A549 (cell line): ENCODE results near the gene POLR2C. TPM values are rescaled to one million over a fixed set of nuclear protein-coding genes. Genes with fewer than 3 reads are reported as not detected.

ENCODE experiments used
- ATAC-seq, 2 experiments: fragments of 200-7000 bp in 1 of 2; fragments of >200 bp in 1 of 2; cut with Nextera tagmentation in 1 of 2; cut with Tn5 transposase in 1 of 2; 3 replicates each; pipeline versions ENCODE4 v1.8.0 to v1.9.1; 2018 to 2020; ENCODE audit warnings: mild to moderate bottlenecking in 1 of 2, moderate library complexity in 1 of 2
- CTCF ChIA-PET: fragments of 300-600 bp; sonication (Branson Sonifier 250); formaldehyde crosslinking; extraction: SDS; loops from one replicate; lab custom pipeline; 2021; ENCODE audit warnings: antibody characterized with exemption, inconsistent platforms; lab: Yijun Ruan, JAX
- POLR2A ChIA-PET: fragments of 350-600 bp; formaldehyde crosslinking; extraction: SDS; loops from one replicate; lab custom pipeline; 2021; ENCODE audit warnings: antibody characterized with exemption, inconsistent platforms; lab: Yijun Ruan, JAX
- DNase-seq, 2 experiments: peaks; one replicate each; pipeline versions ENCODE4 v3.0.0 to v3.0.0-alpha.2; 2011 to 2016; ENCODE audit warnings: low read depth in 1 of 2, low spot score in 1 of 2
- FAIRE-seq: peaks from 2 replicates; lab custom pipeline; 2011; peaks lifted over from hg19 to GRCh38; lab: Jason Lieb, UNC
- H3K27ac ChIP-seq, 2 experiments: fragments of >200 bp; sonication (Bioruptor Twin); formaldehyde crosslinking; 3 replicates each; pipeline ENCODE4 v1.5.1; 2016 to 2017
- H3K4me1 ChIP-seq: fragments of >200 bp; sonication (Bioruptor Twin); formaldehyde crosslinking; 3 replicates; pipeline ENCODE4 v1.6.1; 2016
- H3K4me2 ChIP-seq: fragments of >200 bp; sonication (Bioruptor Twin); formaldehyde crosslinking; 3 replicates; pipeline ENCODE4 v1.6.1; 2016
- H3K4me3 ChIP-seq: fragments of >200 bp; sonication (Bioruptor Twin); formaldehyde crosslinking; 3 replicates; pipeline ENCODE4 v1.5.1; 2016
- H3K9me3 ChIP-seq: fragments of >200 bp; sonication (Bioruptor Twin); formaldehyde crosslinking; 3 replicates; pipeline ENCODE4 v1.6.1; 2016
- BCL3 ChIP-seq: fragments of >200 bp; sonication (Bioruptor Twin); formaldehyde crosslinking; IDR thresholded peaks from 3 replicates; pipeline ENCODE4 v1.6.1; 2016
- CBX8 ChIP-seq: fragments of 200-600 bp; sonication (generic); IDR thresholded peaks from 2 replicates; pipeline ENCODE4 v1.6.1; 2016
- CHD2 ChIP-seq: fragments of 150-350 bp; IDR thresholded peaks from 2 replicates; pipeline ENCODE4 v1.6.1; 2014; ENCODE audit warnings: low read length; ENCODE audit not compliant: partially characterized antibody
- CTCF ChIP-seq: fragments of >200 bp; sonication (Bioruptor Twin); formaldehyde crosslinking; IDR thresholded peaks from 3 replicates; pipeline ENCODE4 v1.5.1; 2016
- E2F6 ChIP-seq: IDR thresholded peaks from 2 replicates; pipeline ENCODE4 v1.6.1; 2012; ENCODE audit warnings: low read depth, borderline replicate concordance
- EHF ChIP-seq: fragments of 250-450 bp; sonication (Bioruptor Pico); IDR thresholded peaks from 2 replicates; pipeline ENCODE4 v1.5.0; 2020; ENCODE audit warnings: mild to moderate bottlenecking
- EP300 ChIP-seq, 2 experiments: fragments of >200 bp; sonication (Bioruptor Twin); formaldehyde crosslinking; IDR thresholded peaks; 2 replicates in 1 of 2; 3 replicates in 1 of 2; pipeline ENCODE4 v1.6.1; 2016 to 2017
- ESRRA ChIP-seq: fragments of 150-350 bp; IDR thresholded peaks from 2 replicates; pipeline ENCODE4 v1.6.1; 2014; ENCODE audit warnings: mild to moderate bottlenecking, low read length, borderline replicate concordance
- HEYL ChIP-seq: fragments of 250-450 bp; sonication (Bioruptor Pico); IDR thresholded peaks from 2 replicates; pipeline ENCODE4 v1.8.0; 2021; ENCODE audit warnings: mild to moderate bottlenecking, moderate library complexity
- HOXB5 ChIP-seq: fragments of 250-450 bp; sonication (Bioruptor Pico); IDR thresholded peaks from 2 replicates; pipeline ENCODE4 v1.5.0; 2020; ENCODE audit warnings: mild to moderate bottlenecking, moderate library complexity
- JUN ChIP-seq, 2 experiments: fragments of >200 bp; sonication (Bioruptor Twin); formaldehyde crosslinking; IDR thresholded peaks; 2 replicates in 1 of 2; 3 replicates in 1 of 2; pipeline ENCODE4 v1.6.1; 2016 to 2017
- JUNB ChIP-seq: fragments of >200 bp; sonication (Bioruptor Twin); formaldehyde crosslinking; IDR thresholded peaks from 2 replicates; pipeline ENCODE4 v1.6.1; 2016
- MAFK ChIP-seq: fragments of 450-650 bp; IDR thresholded peaks from 2 replicates; pipeline ENCODE4 v1.6.1; 2014; ENCODE audit not compliant: partially characterized antibody
- MYC ChIP-seq: IDR thresholded peaks from 2 replicates; pipeline ENCODE4 v1.6.1; 2012; ENCODE audit warnings: mild to moderate bottlenecking, inconsistent platforms, low read length, improper control_type of control experiment, borderline replicate concordance
- NPAS2 ChIP-seq: fragments of 250-450 bp; sonication (Bioruptor Pico); IDR thresholded peaks from 2 replicates; pipeline ENCODE4 v1.8.0; 2022; ENCODE audit warnings: mild to moderate bottlenecking, moderate library complexity, borderline replicate concordance
- PBX3 ChIP-seq: IDR thresholded peaks from 2 replicates; pipeline ENCODE4 v1.6.1; 2012
- RFX5 ChIP-seq: fragments of 450-650 bp; IDR thresholded peaks from 2 replicates; pipeline ENCODE4 v1.7.1; 2014; ENCODE audit warnings: antibody characterized with exemption, mild to moderate bottlenecking, moderate library complexity
- RNF2 ChIP-seq: fragments of 200-600 bp; sonication (generic); IDR thresholded peaks from 2 replicates; pipeline ENCODE4 v1.6.1; 2016; ENCODE audit warnings: low read depth, mild to moderate bottlenecking, antibody characterized with exemption, moderate library complexity, borderline replicate concordance
- SREBF2 ChIP-seq: fragments of 450-650 bp; IDR thresholded peaks from 2 replicates; pipeline ENCODE4 v1.6.1; 2014; ENCODE audit warnings: mild to moderate bottlenecking, moderate library complexity
- USF2 ChIP-seq: fragments of 450-650 bp; IDR thresholded peaks from 2 replicates; pipeline ENCODE4 v1.6.1; 2014; ENCODE audit warnings: antibody characterized with exemption
- ZC3H11A ChIP-seq: fragments of 450-650 bp; IDR thresholded peaks from 2 replicates; pipeline ENCODE4 v1.6.1; 2014; ENCODE audit warnings: antibody characterized with exemption, mild to moderate bottlenecking
- ZNF302 ChIP-seq: fragments of 250-450 bp; sonication (Bioruptor Pico); IDR thresholded peaks from 2 replicates; pipeline ENCODE4 v1.9.0; 2021; ENCODE audit warnings: inconsistent platforms, mild to moderate bottlenecking, moderate library complexity
- WGBS: methylation state at CpG from one replicate; pipeline ENCODE4 v1.1.6; 2017; ENCODE audit errors: missing lambda C conversion rate; 5-methylcytosine and 5-hydroxymethylcytosine counted together
- polyA plus RNA-seq, 4 experiments: library from polyadenylated mRNA; depleted of rRNA in 3 of 4; stranded (reverse); fragments of >200 nt; fragmentation: RNase III in 1 of 4; extraction: RNeasy Plus Mini Kit Qiagen cat#74134 plus additional on column Dnase treatment in 1 of 4; gene quantifications; 2 replicates in 3 of 4; 3 replicates in 1 of 4; pipeline ENCODE4 v1.2.3, GENCODE V29; 2011 to 2017

The POLR2C gene
- polyA plus RNA-seq, 2 of the 4 experiments (the other 2 are of a cell fraction), result 148 to 229 TPM

- no peak for TF ChIP-seq BCL3
- no peak for TF ChIP-seq USF2
- TF ChIP-seq HOXB5, result no peak
- no peak for TF ChIP-seq CBX8
- no peak for TF ChIP-seq NPAS2 (CRISPR knock-in tag)
- no peak for TF ChIP-seq RNF2
These were observed 53.8 kb downstream of the POLR2C start (continued) for GRCh38 chr16:57516176-57516725.

- WGBS, result 95% methylated on average over 3 of the region's 3 CpGs
- H3K27ac ChIP-seq, result no peak overlapping the region
- ChIA-PET POLR2A (interaction anchor here (0.6 to 2.0 kb wide), 3 partner anchors 15 to 70 kb away, joined by 5 to 6 read pairs (median 6); partner anchors contain the start of genes CIAPIN1, COQ9 and POLR2C), CTCF (interaction anchor here (0.9 to 18.0 kb wide), 9 partner anchors 8 to 216 kb away, joined by 3 to 340 read pairs (median 20); partner anchors contain the start of gene POLR2C)
- ATAC-seq (no peak), DNase-seq (no peak), FAIRE-seq (no peak)
- no peak for TF ChIP-seq PBX3
- TF ChIP-seq RFX5, result no peak
- TF ChIP-seq JUN (IDR thresholded peaks at IDR 0.05), result no peak
- no peak for TF ChIP-seq CTCF
- TF ChIP-seq EHF (CRISPR knock-in tag), result no peak
- no peak for TF ChIP-seq HEYL
- no peak for TF ChIP-seq MAFK
- no peak for TF ChIP-seq SREBF2
- TF ChIP-seq ZNF302 (CRISPR knock-in tag), result no peak
- TF ChIP-seq ZC3H11A, result no peak
- TF ChIP-seq JUNB, result no peak
- no peak overlapping the region for H3K4me2 ChIP-seq
- peaks cover 11% of the 10 kb centered on the region for H3K4me1 ChIP-seq
- H3K4me3 ChIP-seq, result no peak overlapping the region
- no peaks in the 10 kb centered on the region for H3K9me3 ChIP-seq
These were observed 54.3 kb downstream of the POLR2C start for GRCh38 chr16:57516773-57517172.

- Histone ChIP-seq H3K9me3 (no peaks in the 10 kb centered on the region), H3K4me1 (peaks cover 11% of the 10 kb centered on the region), H3K4me3 (no peak overlapping the region), H3K4me2 (no peak overlapping the region)
- ChIA-PET POLR2A (interaction anchor here (2.0 kb wide), 1 partner anchor 71 kb away, joined by 6 read pairs; the partner anchor contains the start of genes CIAPIN1 and COQ9), CTCF (interaction anchor here (0.9 to 18.0 kb wide), 16 partner anchors 9 to 217 kb away, joined by 3 to 340 read pairs (median 12); partner anchors contain the start of genes CIAPIN1, COQ9, DOK4 and POLR2C)
- WGBS, result 92% methylated on average over 29 of the region's 31 CpGs
- no peak for FAIRE-seq
- ATAC-seq, result no peak
- TF ChIP-seq CHD2 (no peak), MAFK (no peak), E2F6 (no peak), ZNF302 (CRISPR knock-in tag) (no peak), PBX3 (no peak), EP300 (IDR thresholded peaks at IDR 0.05) (no peak), ESRRA (no peak), HOXB5 (no peak), USF2 (no peak), MYC (no peak)
- TF ChIP-seq, all 56 proteins: peak for 0
- DNase-seq, result no peak
- peak overlapping the region in 1 of 2 experiments; percentile 40; a peak in 1 of 6 replicates for H3K27ac ChIP-seq
These were observed 55.2 kb downstream of the POLR2C start for GRCh38 chr16:57517397-57518367.
